Pancreas (tissue), 10 donors: ENCODE results near the gene SMIM26. TPM values are rescaled to one million over a fixed set of nuclear protein-coding genes. Genes with fewer than 3 reads are reported as not detected.
"Not testable (repeated sequence)": the region's sequence is repeated elsewhere in the genome, so short reads cannot be mapped to it uniquely, and the experiment has no call there.

Source experiments
- ATAC-seq, 4 donors: fragments of 200-7000 bp; cut with Tn5 transposase; one replicate each; pipeline versions ENCODE4 v1.8.0 to v1.9.1; 2020; ENCODE audit warnings: mild to moderate bottlenecking in 4 of 4, moderate library complexity in 4 of 4
- DNase-seq, 6 donors: peaks; one replicate each; pipeline ENCODE4 v3.0.0-alpha.2; 2020
- FAIRE-seq: peaks from 2 replicates; lab custom pipeline; 2012; peaks lifted over from hg19 to GRCh38; lab: Jason Lieb, UNC
- H3K27ac ChIP-seq, 4 donors: fragments of 200-600 bp; sonication (generic); 1 replicate in 3 of 4; 2 replicates in 1 of 4; pipeline versions ENCODE4 v1.5.0 to v1.8.0; 2020
- H3K27me3 ChIP-seq, 4 donors: fragments of 200-600 bp; one replicate each; pipeline ENCODE4 v1.8.0; 2021
- H3K36me3 ChIP-seq, 3 donors: fragments of 200-600 bp; sonication (generic) in 1 of 3; one replicate each; pipeline versions ENCODE4 v1.5.0 to v1.8.0; 2020 to 2021
- H3K4me1 ChIP-seq, 3 donors: fragments of 200-600 bp; one replicate each; pipeline ENCODE4 v1.8.0; 2021
- H3K4me3 ChIP-seq, 4 donors: fragments of 200-600 bp; sonication (generic) in 2 of 4; one replicate each; pipeline versions ENCODE4 v1.5.0 to v1.8.0; 2020 to 2021
- H3K9me3 ChIP-seq, 4 donors: fragments of 200-600 bp; one replicate each; pipeline ENCODE4 v1.8.0; 2021
- WGBS, 2 donors: extraction: QIAGEN DNeasy Blood & Tissue Kit; methylation state at CpG; one replicate each; pipeline ENCODE4 v1.1.7; 2013; 5-methylcytosine and 5-hydroxymethylcytosine counted together
- intact Hi-C, 3 donors: fragments of 100-400 bp; cut with DNase I; formaldehyde crosslinking; loops; one replicate each; pipeline versions ENCODE4 v1.11.1 to v1.14.2; 2022
- polyA plus RNA-seq, 2 donors: library from polyadenylated mRNA; stranded (reverse); fragments of 200-250 nt; gene quantifications; one replicate each; pipeline ENCODE4 v1.2.3, GENCODE V29; 2013
- total RNA-seq, 6 donors: library from RNA; stranded (reverse); fragmentation: NEBNext Ultra II Directional in 4 of 6; extraction: Animal tissue kit (Norgen Biotek cat#: 25700) in 4 of 6; gene quantifications; one replicate each; pipeline versions ENCODE4 v1.2.1 to v1.2.4, GENCODE V29; 2021 to 2023
- TF ChIP-seq, protein P1 (sequence below), 4 donors: fragments of 200-600 bp; sonication (generic) in 3 of 4; IDR thresholded peaks; one replicate each; pipeline versions ENCODE4 v1.5.0 to v1.8.0; 2021; ENCODE audit warnings: antibody characterized with exemption in 4 of 4
- donor health status: healthy with polysubstance abuse.
- donor health status: DM: no; HTN: no; CAD: no; lungs with moderate emphysema.
- donor health status: DM: no; HTN: no; CAD: no.
- donor health status: control.
- donor health status: control.
- donor health status: Bipolar disorder and iron deficiency.
- donor health status: DM: yes; HTN: yes; CAD: no.
- donor health status: DM: no; HTN: no; CAD: no.
- donor health status: DM: no; HTN: no; CAD: no.
- donor health status: DM: yes; HTN: yes; CAD: no.

SMIM26 gene, protein sequence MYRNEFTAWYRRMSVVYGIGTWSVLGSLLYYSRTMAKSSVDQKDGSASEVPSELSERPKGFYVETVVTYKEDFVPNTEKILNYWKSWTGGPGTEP
- total RNA-seq (10 to 100 TPM; 28.8 to 39.3 (median 33.3) TPM), polyA plus RNA-seq (100 to 1,000 TPM in 1 of 2 donors, 10 to 100 TPM in 1; 88.0 to 109 TPM)

DNA sequence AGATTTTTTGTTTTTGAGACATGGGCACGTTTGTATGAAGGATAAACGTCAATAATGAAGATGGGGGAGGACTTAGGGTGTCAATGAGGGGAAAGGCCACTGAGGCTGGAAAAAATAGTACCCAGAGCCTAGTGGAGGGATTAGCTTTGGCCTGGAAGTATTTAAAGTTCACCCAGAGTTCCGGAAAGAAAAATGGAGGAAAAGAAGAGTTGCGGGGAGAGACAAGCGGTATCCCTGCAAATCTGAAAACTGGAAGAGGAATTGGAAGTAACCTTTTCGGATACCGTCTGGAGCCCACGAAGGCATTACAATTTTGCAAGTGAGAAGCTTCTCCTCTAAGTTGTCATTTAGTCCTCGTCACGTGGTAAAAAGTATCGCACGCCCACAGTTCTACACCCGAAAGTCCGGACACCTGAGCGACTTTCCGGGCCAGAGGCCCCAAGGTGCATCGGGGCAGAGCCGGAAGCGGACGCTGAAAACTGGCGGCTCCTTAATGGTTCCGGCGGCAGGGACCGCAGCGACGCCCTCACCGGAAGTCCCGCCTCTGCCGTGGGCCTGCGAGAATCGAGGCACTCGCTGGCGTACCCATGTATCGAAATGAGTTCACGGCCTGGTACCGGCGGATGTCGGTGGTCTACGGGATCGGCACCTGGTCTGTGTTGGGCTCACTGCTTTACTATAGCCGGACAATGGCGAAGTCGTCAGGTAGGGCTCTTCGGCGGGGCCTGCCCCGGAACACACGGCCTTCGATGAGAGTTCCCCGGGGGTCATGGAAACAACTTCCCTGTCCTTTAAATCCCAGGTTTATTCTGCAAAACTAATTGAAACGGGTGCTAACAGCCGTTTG lies at the start of gene SMIM26:
SMIM26 (plus strand) TSS at position 541 of the 847 bp plus-strand sequence; CDS start at position 588, 47 bp downstream.
- Histone ChIP-seq H3K4me1 (peaks cover 0 to 13% (median 6%) of the 10 kb centered on the region in 3 donors), H3K36me3 (no peaks in the 10 kb centered on the region), H3K27ac (peak within 1 kb of the TSS; percentile 70 to 81 (median 78)), H3K4me3 (peak within 1 kb of the TSS; percentile 33 to 69 (median 50)), H3K27me3 (no peaks in the 10 kb centered on the region), H3K9me3 (no peaks in the 10 kb centered on the region)
- ATAC-seq: peak; percentile 99 to 100 (median 99)
- peak; percentile 91 to 96 (median 94) for DNase-seq
- 0 to 1% methylated on average over 51 of the region's 51 CpGs for WGBS, 2 donors
- TF ChIP-seq, protein P1, sequence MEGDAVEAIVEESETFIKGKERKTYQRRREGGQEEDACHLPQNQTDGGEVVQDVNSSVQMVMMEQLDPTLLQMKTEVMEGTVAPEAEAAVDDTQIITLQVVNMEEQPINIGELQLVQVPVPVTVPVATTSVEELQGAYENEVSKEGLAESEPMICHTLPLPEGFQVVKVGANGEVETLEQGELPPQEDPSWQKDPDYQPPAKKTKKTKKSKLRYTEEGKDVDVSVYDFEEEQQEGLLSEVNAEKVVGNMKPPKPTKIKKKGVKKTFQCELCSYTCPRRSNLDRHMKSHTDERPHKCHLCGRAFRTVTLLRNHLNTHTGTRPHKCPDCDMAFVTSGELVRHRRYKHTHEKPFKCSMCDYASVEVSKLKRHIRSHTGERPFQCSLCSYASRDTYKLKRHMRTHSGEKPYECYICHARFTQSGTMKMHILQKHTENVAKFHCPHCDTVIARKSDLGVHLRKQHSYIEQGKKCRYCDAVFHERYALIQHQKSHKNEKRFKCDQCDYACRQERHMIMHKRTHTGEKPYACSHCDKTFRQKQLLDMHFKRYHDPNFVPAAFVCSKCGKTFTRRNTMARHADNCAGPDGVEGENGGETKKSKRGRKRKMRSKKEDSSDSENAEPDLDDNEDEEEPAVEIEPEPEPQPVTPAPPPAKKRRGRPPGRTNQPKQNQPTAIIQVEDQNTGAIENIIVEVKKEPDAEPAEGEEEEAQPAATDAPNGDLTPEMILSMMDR (IDR thresholded peaks at IDR 0.05): no peak
- intact Hi-C loops: no loop called here
- no peak for FAIRE-seq

- peaks cover 0 to 32% (median 12%) of the 10 kb centered on the region in 3 donors for H3K36me3 ChIP-seq
- WGBS, 2 donors: 90 to 92% methylated on average over 9 of the region's 9 CpGs
Observed at GRCh38 chr20:18522066-18522465, 45.2 kb upstream of the SMIM26 start.

GRCh38 chr20:18523066-18523465 lies 44.2 kb upstream of the SMIM26 start:
- Histone ChIP-seq H3K9me3 (no peaks in the 10 kb centered on the region), H3K4me3 (no peak overlapping the region), H3K27me3 (no peaks in the 10 kb centered on the region), H3K36me3 (peaks cover 0 to 42% (median 19%) of the 10 kb centered on the region in 3 donors), H3K27ac (no peak overlapping the region), H3K4me1 (no peaks in the 10 kb centered on the region)
- no peak for FAIRE-seq
- DNase-seq: no peak
- ATAC-seq: no peak
- TF ChIP-seq, protein P1 (IDR thresholded peaks at IDR 0.05): no peak
- intact Hi-C loops: no loop called here
- WGBS, 2 donors: 78 to 93% methylated on average over 2 of the region's 2 CpGs

More at GRCh38 chr20:18522066-18522465, 45.2 kb upstream of the SMIM26 start:
- DNase-seq, H3K4me3 ChIP-seq, FAIRE-seq, H3K27me3 ChIP-seq, H3K4me1 ChIP-seq, intact Hi-C loops, H3K9me3 ChIP-seq, H3K27ac ChIP-seq, ATAC-seq: not testable (repeated sequence)

- Histone ChIP-seq H3K27me3 (no peaks in the 10 kb centered on the region), H3K4me1 (no peaks in the 10 kb centered on the region), H3K4me3 (no peak overlapping the region), H3K27ac (no peak overlapping the region), H3K36me3 (peaks cover 0 to 56% (median 25%) of the 10 kb centered on the region in 3 donors), H3K9me3 (no peaks in the 10 kb centered on the region)
- intact Hi-C loops: no loop called here
- WGBS, 2 donors: 90 to 93% methylated on average over 1 of the region's 1 CpG
- no peak for DNase-seq
- no peak for FAIRE-seq
- ATAC-seq: no peak
- TF ChIP-seq, protein P1 (IDR thresholded peaks at IDR 0.05): no peak
Observed at GRCh38 chr20:18524646-18525045, 42.6 kb upstream of the SMIM26 start.

DNA sequence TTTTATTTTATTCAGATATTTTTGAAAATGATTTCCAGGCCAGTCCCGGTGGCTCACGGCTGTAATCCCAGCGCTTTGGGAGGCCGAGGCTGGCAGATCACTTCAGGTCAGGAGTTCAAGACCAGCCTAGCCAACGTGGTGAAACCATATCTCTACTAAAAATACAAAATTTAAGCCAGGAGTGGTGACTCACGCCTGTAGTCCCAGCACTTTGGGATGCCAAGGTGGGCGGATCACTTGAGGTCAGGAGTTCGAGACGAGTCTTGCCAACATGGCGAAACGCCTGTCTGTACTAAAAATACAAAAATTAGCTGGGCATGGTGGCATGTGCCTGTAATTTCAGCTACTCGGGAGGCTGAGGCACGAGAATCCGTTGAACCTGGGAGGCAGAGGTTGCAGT lies 40.5 kb upstream of the SMIM26 start:
- H3K4me1 ChIP-seq, H3K9me3 ChIP-seq, H3K4me3 ChIP-seq, intact Hi-C loops, ATAC-seq, DNase-seq, FAIRE-seq, H3K27me3 ChIP-seq, H3K27ac ChIP-seq: not testable (repeated sequence)
- WGBS, 2 donors: 81% methylated on average over 14 of the region's 14 CpGs
- H3K36me3 ChIP-seq: peaks cover 5 to 77% (median 38%) of the 10 kb centered on the region in 3 donors
